ENCODE data around the gene CCDC33. TPM values are rescaled to one million over a fixed set of nuclear protein-coding genes. Genes with fewer than 3 reads are reported as not detected.

The CCDC33 gene
- total and polyA plus RNA-seq, 10 donors, result 0.08 TPM; not detected in 9

DNA sequence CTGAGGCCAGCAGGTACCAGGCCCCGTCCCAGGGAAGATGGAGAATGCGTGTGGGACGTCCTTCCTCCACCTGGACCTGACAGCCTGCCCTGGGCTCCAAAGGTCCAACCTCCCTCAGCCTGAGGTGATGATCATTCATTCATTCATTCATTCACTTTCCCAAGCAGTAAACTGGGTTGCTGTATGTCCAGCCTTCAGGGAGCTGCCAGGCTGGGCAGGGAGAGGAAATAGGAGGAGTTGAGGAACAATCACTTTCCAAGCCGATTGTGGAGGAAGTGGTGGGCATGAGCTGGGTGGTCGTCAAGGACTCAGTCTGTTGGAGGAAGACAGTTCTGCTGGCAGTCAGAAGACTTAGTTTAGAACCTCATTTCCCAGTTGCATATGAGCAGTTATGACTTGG lies 10.2 kb upstream of the CCDC33 start:
- peaks cover 0 to 14% (median 4%) of the 10 kb centered on the region in 6 donors for H3K4me1 ChIP-seq
- H3K27ac ChIP-seq, result no peak overlapping the region
- intact Hi-C loops (cut with DNase I; ENCODE audit: low total_unique reads), result no loop called here
- H3K9me3 ChIP-seq, result no peaks in the 10 kb centered on the region
- H3K36me3 ChIP-seq, result no peaks in the 10 kb centered on the region
- peaks cover 0 to 62% (median 0%) of the 10 kb centered on the region in 7 donors for H3K27me3 ChIP-seq (replicated peaks in 1 of 7)
- 56 to 66% (median 61%) methylated on average over 5 of the region's 5 CpGs for WGBS, 5 donors
- DNase-seq, result no peak
- no peak overlapping the region for H3K4me3 ChIP-seq
- TF ChIP-seq, protein P1, sequence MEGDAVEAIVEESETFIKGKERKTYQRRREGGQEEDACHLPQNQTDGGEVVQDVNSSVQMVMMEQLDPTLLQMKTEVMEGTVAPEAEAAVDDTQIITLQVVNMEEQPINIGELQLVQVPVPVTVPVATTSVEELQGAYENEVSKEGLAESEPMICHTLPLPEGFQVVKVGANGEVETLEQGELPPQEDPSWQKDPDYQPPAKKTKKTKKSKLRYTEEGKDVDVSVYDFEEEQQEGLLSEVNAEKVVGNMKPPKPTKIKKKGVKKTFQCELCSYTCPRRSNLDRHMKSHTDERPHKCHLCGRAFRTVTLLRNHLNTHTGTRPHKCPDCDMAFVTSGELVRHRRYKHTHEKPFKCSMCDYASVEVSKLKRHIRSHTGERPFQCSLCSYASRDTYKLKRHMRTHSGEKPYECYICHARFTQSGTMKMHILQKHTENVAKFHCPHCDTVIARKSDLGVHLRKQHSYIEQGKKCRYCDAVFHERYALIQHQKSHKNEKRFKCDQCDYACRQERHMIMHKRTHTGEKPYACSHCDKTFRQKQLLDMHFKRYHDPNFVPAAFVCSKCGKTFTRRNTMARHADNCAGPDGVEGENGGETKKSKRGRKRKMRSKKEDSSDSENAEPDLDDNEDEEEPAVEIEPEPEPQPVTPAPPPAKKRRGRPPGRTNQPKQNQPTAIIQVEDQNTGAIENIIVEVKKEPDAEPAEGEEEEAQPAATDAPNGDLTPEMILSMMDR (IDR thresholded peaks at IDR 0.05 in 8 of 11, conservative IDR thresholded peaks at IDR 0.05 in 3 of 11), result no peak
- no peak for TF ChIP-seq POLR2AphosphoS5 (IDR thresholded peaks at IDR 0.05)
- TF ChIP-seq POLR2A (IDR thresholded peaks at IDR 0.05), result no peak

DNA sequence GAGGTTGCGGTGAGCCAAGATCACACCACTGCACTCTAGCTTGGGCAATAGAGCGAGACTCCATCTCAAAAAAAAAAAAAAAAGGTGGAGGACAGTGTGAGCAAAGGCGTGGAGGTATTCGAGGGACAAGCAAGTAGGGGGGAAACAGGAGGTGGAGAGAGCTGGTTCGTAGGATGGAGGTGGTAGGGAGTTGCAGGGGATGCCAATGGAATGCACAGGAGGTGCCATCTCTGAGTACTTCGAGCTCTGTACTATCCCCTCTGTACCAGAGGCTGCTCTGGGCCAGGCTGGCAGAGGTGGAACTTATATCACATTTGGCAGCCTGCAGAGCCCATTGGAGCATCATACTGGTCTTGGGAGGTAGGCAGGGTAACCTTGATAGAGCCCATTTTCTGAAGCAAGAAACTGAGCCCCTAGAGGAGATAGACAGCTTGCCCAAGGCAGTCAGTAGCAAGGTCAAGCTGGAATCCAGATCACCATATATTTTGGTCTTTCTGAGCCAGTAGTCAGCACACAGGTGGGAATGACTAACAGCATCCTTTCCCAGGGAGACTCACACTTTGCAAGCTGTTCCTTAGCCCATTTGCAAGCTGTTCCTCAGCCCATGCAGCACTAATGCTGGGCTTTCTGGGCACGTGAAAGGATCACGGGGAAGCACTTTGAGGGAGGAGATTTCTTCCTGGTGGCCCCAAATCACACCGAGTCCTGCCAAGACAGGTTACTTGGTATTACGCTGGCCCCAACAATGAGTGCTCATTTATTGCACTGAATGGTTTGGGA lies 9.2 kb upstream of the CCDC33 start:
- 78 to 90% (median 86%) methylated on average over 10 of the region's 10 CpGs for WGBS, 5 donors
- H3K27me3 ChIP-seq (replicated peaks in 1 of 7), result peaks cover 0 to 54% (median 0%) of the 10 kb centered on the region in 7 donors
- TF ChIP-seq POLR2AphosphoS5 (IDR thresholded peaks at IDR 0.05), result no peak
- TF ChIP-seq, protein P1 (IDR thresholded peaks at IDR 0.05 in 8 of 11, conservative IDR thresholded peaks at IDR 0.05 in 3 of 11), result no peak
- TF ChIP-seq POLR2A (IDR thresholded peaks at IDR 0.05), result no peak

DNA sequence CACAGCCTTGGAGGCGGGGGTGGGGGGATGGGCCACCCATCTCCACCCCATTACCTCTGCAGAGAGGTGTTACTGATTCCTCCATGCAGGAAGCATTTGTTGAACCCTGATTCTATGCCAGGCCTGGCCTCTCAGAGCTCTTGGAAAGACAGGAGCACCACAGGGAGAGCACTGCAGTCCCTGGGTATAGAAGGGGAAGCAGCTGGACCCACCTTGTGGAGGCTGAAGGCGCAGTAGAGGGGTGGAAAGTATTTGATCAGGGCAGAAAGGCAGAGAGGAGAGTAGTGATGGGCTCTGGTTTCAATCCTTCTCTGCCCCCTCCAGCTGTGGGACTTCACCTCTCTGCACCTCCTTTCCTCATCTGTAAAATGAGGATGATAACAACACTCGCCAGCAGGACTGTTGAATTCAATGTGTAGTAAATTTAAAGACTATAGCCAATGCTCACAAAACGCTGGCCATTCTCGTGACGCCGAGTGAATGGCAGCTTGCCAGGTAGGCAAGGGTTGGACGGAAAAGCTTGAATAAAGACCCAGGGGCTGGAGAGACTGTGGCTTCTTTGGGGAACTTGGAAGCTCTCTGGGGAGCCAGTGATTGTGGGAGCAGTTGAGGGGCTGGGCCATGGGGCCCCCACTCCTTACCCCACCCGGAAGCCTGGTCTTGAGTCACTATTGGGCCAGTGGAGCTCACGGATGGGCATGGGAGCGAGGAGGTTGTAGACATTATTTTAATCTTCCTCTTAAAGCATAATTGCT lies 8.0 kb upstream of the CCDC33 start:
- H3K4me1 ChIP-seq, result peaks cover 0 to 12% (median 4%) of the 10 kb centered on the region in 6 donors
- peaks cover 0 to 42% (median 0%) of the 10 kb centered on the region in 7 donors for H3K27me3 ChIP-seq (replicated peaks in 1 of 7)
- H3K4me3 ChIP-seq, result no peak overlapping the region
- intact Hi-C loops (cut with DNase I; ENCODE audit: low total_unique reads), result no loop called here
- no peaks in the 10 kb centered on the region for H3K36me3 ChIP-seq
- WGBS, 5 donors, result 58 to 72% (median 64%) methylated on average over 11 of the region's 11 CpGs
- TF ChIP-seq POLR2AphosphoS5 (IDR thresholded peaks at IDR 0.05) (no peak), POLR2A (IDR thresholded peaks at IDR 0.05) (no peak)
- TF ChIP-seq, protein P1 (IDR thresholded peaks at IDR 0.05 in 8 of 11, conservative IDR thresholded peaks at IDR 0.05 in 3 of 11), result no peak
- no peak overlapping the region for H3K27ac ChIP-seq
- H3K9me3 ChIP-seq, result no peaks in the 10 kb centered on the region
- no peak for DNase-seq

More for the DNA sequence above, 9.2 kb upstream of the CCDC33 start:
- intact Hi-C loops (cut with DNase I; ENCODE audit: low total_unique reads), result no loop called here
- no peak overlapping the region for H3K27ac ChIP-seq
- peaks cover 0 to 12% (median 4%) of the 10 kb centered on the region in 6 donors for H3K4me1 ChIP-seq
- H3K4me3 ChIP-seq, result no peak overlapping the region
- H3K9me3 ChIP-seq, result no peaks in the 10 kb centered on the region
- H3K36me3 ChIP-seq, result no peaks in the 10 kb centered on the region
- DNase-seq, result no peak

- Histone ChIP-seq H3K36me3 (no peaks in the 10 kb centered on the region), H3K9me3 (no peaks in the 10 kb centered on the region), H3K27ac (no peak overlapping the region), H3K4me3 (no peak overlapping the region), H3K27me3 (replicated peaks in 1 of 7) (peaks cover 0 to 38% (median 0%) of the 10 kb centered on the region in 7 donors), H3K4me1 (peaks cover 0 to 12% (median 4%) of the 10 kb centered on the region in 6 donors)
- intact Hi-C loops (cut with DNase I; ENCODE audit: low total_unique reads), result no loop called here
- DNase-seq, result no peak
- whole genome bisulfite sequencing, 5 donors, result 41 to 62% (median 55%) methylated on average over 17 of the region's 17 CpGs
- TF ChIP-seq POLR2A (IDR thresholded peaks at IDR 0.05) (no peak), POLR2AphosphoS5 (IDR thresholded peaks at IDR 0.05) (no peak)
- TF ChIP-seq, protein P1 (IDR thresholded peaks at IDR 0.05 in 8 of 11, conservative IDR thresholded peaks at IDR 0.05 in 3 of 11), result no peak
These were observed 7.4 kb upstream of the CCDC33 start for GRCh38 chr15:74228723-74229081.

Data from spleen (tissue), 11 donors.